ENCODE results near the gene CDCP2. TPM values are rescaled to one million over a fixed set of nuclear protein-coding genes. Genes with fewer than 3 reads are reported as not detected.

Gene CDCP2
- total RNA-seq, 4 donors from 2014 or later = 0.45 TPM; not detected in 3

GRCh38 chr1:54111624-54112023, 41.2 kb downstream of the CDCP2 start:
- Histone ChIP-seq H3K9me3 (no peaks in the 10 kb centered on the region), H3K4me3 (replicated peaks in 1 of 3) (no peak overlapping the region), H3K36me3 (no peaks in the 10 kb centered on the region), H3K4me1 (no peaks in the 10 kb centered on the region), H3K27me3 (no peaks in the 10 kb centered on the region), H3K27ac (no peak overlapping the region)
- no peak for DNase-seq
- intact Hi-C loops (cut with DNase I) = no loop called here
- WGBS, 2 donors = 86 to 100% methylated on average over 2 to 3 of the region's 3 CpGs
- TF ChIP-seq POLR2A (IDR thresholded peaks at IDR 0.05) (no peak), CTCF (IDR thresholded peaks at IDR 0.05) (no peak)

- H3K4me1 ChIP-seq = no peaks in the 10 kb centered on the region
- H3K27me3 ChIP-seq = no peaks in the 10 kb centered on the region
- H3K9me3 ChIP-seq = no peaks in the 10 kb centered on the region
- no peak for DNase-seq
- H3K27ac ChIP-seq = no peak overlapping the region
- no peak overlapping the region for H3K4me3 ChIP-seq (replicated peaks in 1 of 3)
- no peaks in the 10 kb centered on the region for H3K36me3 ChIP-seq
- 93 to 97% methylated on average over 10 of the region's 10 CpGs for WGBS, 2 donors
- TF ChIP-seq POLR2A (IDR thresholded peaks at IDR 0.05) (no peak), CTCF (IDR thresholded peaks at IDR 0.05) (no peak)
- intact Hi-C loops (cut with DNase I) = no loop called here
Measured at GRCh38 chr1:54110996-54111395, 41.8 kb downstream of the CDCP2 start.

GRCh38 chr1:54109129-54110090, 43.4 kb downstream of the CDCP2 start:
- no peak for TF ChIP-seq CTCF (IDR thresholded peaks at IDR 0.05)
- no peak for TF ChIP-seq POLR2A (IDR thresholded peaks at IDR 0.05)
- Histone ChIP-seq H3K27ac (no peak overlapping the region), H3K4me1 (no peaks in the 10 kb centered on the region), H3K27me3 (no peaks in the 10 kb centered on the region), H3K36me3 (no peaks in the 10 kb centered on the region), H3K9me3 (no peaks in the 10 kb centered on the region), H3K4me3 (replicated peaks in 1 of 3) (no peak overlapping the region)
- DNase-seq = no peak
- WGBS, 2 donors = 85 to 86% methylated on average over 6 of the region's 6 CpGs
- intact Hi-C loops (cut with DNase I) = no loop called here

GRCh38 chr1:54108156-54108555, 44.6 kb downstream of the CDCP2 start:
- Histone ChIP-seq H3K4me1 (no peaks in the 10 kb centered on the region), H3K9me3 (no peaks in the 10 kb centered on the region), H3K4me3 (replicated peaks in 1 of 3) (no peak overlapping the region), H3K36me3 (no peaks in the 10 kb centered on the region), H3K27me3 (no peaks in the 10 kb centered on the region), H3K27ac (no peak overlapping the region)
- WGBS, 2 donors = 91 to 93% methylated on average over 3 of the region's 3 CpGs
- intact Hi-C loops (cut with DNase I) = no loop called here
- TF ChIP-seq CTCF (IDR thresholded peaks at IDR 0.05) (no peak), POLR2A (IDR thresholded peaks at IDR 0.05) (no peak)
- no peak for DNase-seq

GRCh38 chr1:54107131-54107530, 45.7 kb downstream of the CDCP2 start:
- no peaks in the 10 kb centered on the region for H3K36me3 ChIP-seq
- no peaks in the 10 kb centered on the region for H3K27me3 ChIP-seq
- no peaks in the 10 kb centered on the region for H3K4me1 ChIP-seq
- intact Hi-C loops (cut with DNase I) = no loop called here
- no peak overlapping the region for H3K4me3 ChIP-seq (replicated peaks in 1 of 3)
- no peak overlapping the region for H3K27ac ChIP-seq
- no peaks in the 10 kb centered on the region for H3K9me3 ChIP-seq
- no peak for TF ChIP-seq POLR2A (IDR thresholded peaks at IDR 0.05)
- no peak for TF ChIP-seq CTCF (IDR thresholded peaks at IDR 0.05)
- no peak for DNase-seq
- 78 to 86% methylated on average over 2 of the region's 2 CpGs for WGBS, 2 donors

Measured in thyroid gland (tissue), 4 donors.